ENCODE measurements around the gene CPNE7. TPM values are rescaled to one million over a fixed set of nuclear protein-coding genes. Genes with fewer than 3 reads are reported as not detected.

CPNE7 gene
- total and polyA plus RNA-seq, 2 of the 13 experiments (the other 11 are each of a cell fraction or from before 2014, with no cell fraction given): 0.59 TPM; not detected in 1

DNA sequence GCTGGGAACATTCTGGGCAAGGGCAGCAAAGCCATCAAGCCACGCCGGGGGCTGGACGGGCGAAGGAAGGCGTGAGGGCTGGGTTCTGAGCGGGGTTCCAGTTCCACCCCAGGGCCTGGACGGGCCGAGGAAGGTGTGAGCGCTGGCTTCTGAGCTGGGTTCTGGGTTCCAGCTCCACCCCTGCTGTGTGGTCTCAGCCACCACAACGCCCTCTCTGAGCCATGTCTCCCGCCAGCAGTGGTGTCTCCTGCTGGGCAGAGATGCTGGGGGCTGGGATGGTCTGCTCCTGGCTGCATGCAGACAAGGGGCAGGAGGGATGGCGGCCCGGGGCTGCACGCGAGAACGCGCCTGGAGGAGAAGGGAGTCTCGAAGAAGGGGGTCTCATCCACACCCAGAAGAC is 3.9 kb upstream of the CPNE7 start:
- ChIA-PET CTCF (ENCODE audit: low intra/inter-chr PET ratio, low total read pairs) (no interaction called here), POLR2A (interaction anchor here (1.3 to 1.7 kb wide), 4 partner anchors 8 to 64 kb away, joined by 4 to 16 read pairs (median 9); partner anchors contain the start of gene SPG7)
- H3K27ac ChIP-seq (ENCODE audit: extremely low read length, insufficient read depth, low read length): peak overlapping the region; percentile 66
- no peak overlapping the region for H2AFZ ChIP-seq (ENCODE audit: low read length)
- no peak overlapping the region for H3K4me2 ChIP-seq (ENCODE audit: low read depth, low read length)
- FAIRE-seq: no peak
- 95% methylated on average over 16 of the region's 18 CpGs for WGBS (ENCODE audit: low lambda C conversion rate)
- in situ Hi-C loops (cut with HindIII; ENCODE audit: extremely low pct_ligation_motif_present, low pct_unique_long_range_greater_than_20kb) (no loop called here), intact Hi-C loops (cut with micrococcal nuclease; ENCODE audit: unreplicated experiment) (no loop called here)
- H3K79me2 ChIP-seq (ENCODE audit: insufficient read depth, low read length): no peaks in the 10 kb centered on the region
- BruUV-seq (replicated peaks): no TSS peak
- H3K9ac ChIP-seq (ENCODE audit: insufficient read depth, low read depth, low read length): peak overlapping the region; percentile 42; the same call in 1 of the 2 replicates
- peaks cover 39% of the 10 kb centered on the region for H3K4me1 ChIP-seq (ENCODE audit: insufficient read depth, low read length)
- DNase-seq (ENCODE audit: low spot score): no peak
- H3K4me3 ChIP-seq (replicated peaks in 1 of 3; ENCODE audit: insufficient read depth in 1 of 3, low read depth in 2 of 3, low read length in 3 of 3): peak overlapping the region in 1 of 3 experiments; percentile 56; a peak in 1 of 6 replicates
- H3K9me3 ChIP-seq (ENCODE audit: low read length): no peaks in the 10 kb centered on the region
- ATAC-seq: no peak
- H3K36me3 ChIP-seq (replicated peaks in 1 of 2; ENCODE audit: control insufficient read depth in 1 of 2, insufficient read depth in 2 of 2, low read length in 2 of 2): no peaks in the 10 kb centered on the region
- H4K20me1 ChIP-seq (ENCODE audit: insufficient read depth, low read length): peaks cover under 1% of the 10 kb centered on the region; the same call in 1 of the 2 replicates
- peaks cover 4 to 21% of the 10 kb centered on the region in 2 experiments; a peak in 3 of 5 replicates for H3K27me3 ChIP-seq (ENCODE audit: control insufficient read depth in 1 of 2, insufficient read depth in 2 of 2, low read length in 2 of 2)
- no peak for TF ChIP-seq CBX1 (IDR thresholded peaks at IDR 0.05; ENCODE audit: low read depth)
- TF ChIP-seq KLF15 (CRISPR knock-in tag; IDR thresholded peaks at IDR 0.05; ENCODE audit: borderline replicate concordance): no peak
- TF ChIP-seq BORCS8-MEF2B (CRISPR knock-in tag; IDR thresholded peaks at IDR 0.05): 0 out of 2 replicates have a peak, but pooled peaks have one; percentile 11
- TF ChIP-seq NR2F2 (IDR thresholded peaks at IDR 0.05; ENCODE audit: borderline replicate concordance, low read depth): no peak
- TF ChIP-seq ZNF382 (CRISPR knock-in tag; IDR thresholded peaks at IDR 0.05; ENCODE audit: borderline replicate concordance): no peak
- no peak for TF ChIP-seq MTA3 (CRISPR knock-in tag; IDR thresholded peaks at IDR 0.05)
- TF ChIP-seq, protein P1, sequence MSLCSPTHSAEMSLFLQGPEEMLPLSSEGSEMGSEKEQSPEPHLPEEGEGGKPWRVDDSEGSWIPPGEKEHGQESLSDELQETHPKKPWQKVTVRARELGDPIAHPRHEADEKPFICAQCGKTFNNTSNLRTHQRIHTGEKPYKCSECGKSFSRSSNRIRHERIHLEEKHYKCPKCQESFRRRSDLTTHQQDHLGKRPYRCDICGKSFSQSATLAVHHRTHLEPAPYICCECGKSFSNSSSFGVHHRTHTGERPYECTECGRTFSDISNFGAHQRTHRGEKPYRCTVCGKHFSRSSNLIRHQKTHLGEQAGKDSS (CRISPR knock-in tag; IDR thresholded peaks at IDR 0.05; ENCODE audit: borderline replicate concordance, low read depth): no peak
- TF ChIP-seq RCOR2 (CRISPR knock-in tag; IDR thresholded peaks at IDR 0.05): no peak
- TF ChIP-seq ZNF33A (CRISPR knock-in tag; IDR thresholded peaks at IDR 0.05; ENCODE audit: borderline replicate concordance): no peak
- TF ChIP-seq, protein P2, sequence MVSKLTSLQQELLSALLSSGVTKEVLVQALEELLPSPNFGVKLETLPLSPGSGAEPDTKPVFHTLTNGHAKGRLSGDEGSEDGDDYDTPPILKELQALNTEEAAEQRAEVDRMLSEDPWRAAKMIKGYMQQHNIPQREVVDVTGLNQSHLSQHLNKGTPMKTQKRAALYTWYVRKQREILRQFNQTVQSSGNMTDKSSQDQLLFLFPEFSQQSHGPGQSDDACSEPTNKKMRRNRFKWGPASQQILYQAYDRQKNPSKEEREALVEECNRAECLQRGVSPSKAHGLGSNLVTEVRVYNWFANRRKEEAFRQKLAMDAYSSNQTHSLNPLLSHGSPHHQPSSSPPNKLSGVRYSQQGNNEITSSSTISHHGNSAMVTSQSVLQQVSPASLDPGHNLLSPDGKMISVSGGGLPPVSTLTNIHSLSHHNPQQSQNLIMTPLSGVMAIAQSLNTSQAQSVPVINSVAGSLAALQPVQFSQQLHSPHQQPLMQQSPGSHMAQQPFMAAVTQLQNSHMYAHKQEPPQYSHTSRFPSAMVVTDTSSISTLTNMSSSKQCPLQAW (CRISPR knock-in tag; IDR thresholded peaks at IDR 0.05): no peak
- TF ChIP-seq, protein P3, sequence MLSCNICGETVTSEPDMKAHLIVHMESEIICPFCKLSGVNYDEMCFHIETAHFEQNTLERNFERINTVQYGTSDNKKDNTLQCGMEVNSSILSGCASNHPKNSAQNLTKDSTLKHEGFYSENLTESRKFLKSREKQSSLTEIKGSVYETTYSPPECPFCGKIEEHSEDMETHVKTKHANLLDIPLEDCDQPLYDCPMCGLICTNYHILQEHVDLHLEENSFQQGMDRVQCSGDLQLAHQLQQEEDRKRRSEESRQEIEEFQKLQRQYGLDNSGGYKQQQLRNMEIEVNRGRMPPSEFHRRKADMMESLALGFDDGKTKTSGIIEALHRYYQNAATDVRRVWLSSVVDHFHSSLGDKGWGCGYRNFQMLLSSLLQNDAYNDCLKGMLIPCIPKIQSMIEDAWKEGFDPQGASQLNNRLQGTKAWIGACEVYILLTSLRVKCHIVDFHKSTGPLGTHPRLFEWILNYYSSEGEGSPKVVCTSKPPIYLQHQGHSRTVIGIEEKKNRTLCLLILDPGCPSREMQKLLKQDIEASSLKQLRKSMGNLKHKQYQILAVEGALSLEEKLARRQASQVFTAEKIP (CRISPR knock-in tag; IDR thresholded peaks at IDR 0.05; ENCODE audit: borderline replicate concordance): no peak
- TF ChIP-seq, protein P4, sequence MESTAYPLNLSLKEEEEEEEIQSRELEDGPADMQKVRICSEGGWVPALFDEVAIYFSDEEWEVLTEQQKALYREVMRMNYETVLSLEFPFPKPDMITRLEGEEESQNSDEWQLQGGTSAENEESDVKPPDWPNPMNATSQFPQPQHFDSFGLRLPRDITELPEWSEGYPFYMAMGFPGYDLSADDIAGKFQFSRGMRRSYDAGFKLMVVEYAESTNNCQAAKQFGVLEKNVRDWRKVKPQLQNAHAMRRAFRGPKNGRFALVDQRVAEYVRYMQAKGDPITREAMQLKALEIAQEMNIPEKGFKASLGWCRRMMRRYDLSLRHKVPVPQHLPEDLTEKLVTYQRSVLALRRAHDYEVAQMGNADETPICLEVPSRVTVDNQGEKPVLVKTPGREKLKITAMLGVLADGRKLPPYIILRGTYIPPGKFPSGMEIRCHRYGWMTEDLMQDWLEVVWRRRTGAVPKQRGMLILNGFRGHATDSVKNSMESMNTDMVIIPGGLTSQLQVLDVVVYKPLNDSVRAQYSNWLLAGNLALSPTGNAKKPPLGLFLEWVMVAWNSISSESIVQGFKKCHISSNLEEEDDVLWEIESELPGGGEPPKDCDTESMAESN (CRISPR knock-in tag; conservative IDR thresholded peaks at IDR 0.05): no peak
- TF ChIP-seq, protein P5, sequence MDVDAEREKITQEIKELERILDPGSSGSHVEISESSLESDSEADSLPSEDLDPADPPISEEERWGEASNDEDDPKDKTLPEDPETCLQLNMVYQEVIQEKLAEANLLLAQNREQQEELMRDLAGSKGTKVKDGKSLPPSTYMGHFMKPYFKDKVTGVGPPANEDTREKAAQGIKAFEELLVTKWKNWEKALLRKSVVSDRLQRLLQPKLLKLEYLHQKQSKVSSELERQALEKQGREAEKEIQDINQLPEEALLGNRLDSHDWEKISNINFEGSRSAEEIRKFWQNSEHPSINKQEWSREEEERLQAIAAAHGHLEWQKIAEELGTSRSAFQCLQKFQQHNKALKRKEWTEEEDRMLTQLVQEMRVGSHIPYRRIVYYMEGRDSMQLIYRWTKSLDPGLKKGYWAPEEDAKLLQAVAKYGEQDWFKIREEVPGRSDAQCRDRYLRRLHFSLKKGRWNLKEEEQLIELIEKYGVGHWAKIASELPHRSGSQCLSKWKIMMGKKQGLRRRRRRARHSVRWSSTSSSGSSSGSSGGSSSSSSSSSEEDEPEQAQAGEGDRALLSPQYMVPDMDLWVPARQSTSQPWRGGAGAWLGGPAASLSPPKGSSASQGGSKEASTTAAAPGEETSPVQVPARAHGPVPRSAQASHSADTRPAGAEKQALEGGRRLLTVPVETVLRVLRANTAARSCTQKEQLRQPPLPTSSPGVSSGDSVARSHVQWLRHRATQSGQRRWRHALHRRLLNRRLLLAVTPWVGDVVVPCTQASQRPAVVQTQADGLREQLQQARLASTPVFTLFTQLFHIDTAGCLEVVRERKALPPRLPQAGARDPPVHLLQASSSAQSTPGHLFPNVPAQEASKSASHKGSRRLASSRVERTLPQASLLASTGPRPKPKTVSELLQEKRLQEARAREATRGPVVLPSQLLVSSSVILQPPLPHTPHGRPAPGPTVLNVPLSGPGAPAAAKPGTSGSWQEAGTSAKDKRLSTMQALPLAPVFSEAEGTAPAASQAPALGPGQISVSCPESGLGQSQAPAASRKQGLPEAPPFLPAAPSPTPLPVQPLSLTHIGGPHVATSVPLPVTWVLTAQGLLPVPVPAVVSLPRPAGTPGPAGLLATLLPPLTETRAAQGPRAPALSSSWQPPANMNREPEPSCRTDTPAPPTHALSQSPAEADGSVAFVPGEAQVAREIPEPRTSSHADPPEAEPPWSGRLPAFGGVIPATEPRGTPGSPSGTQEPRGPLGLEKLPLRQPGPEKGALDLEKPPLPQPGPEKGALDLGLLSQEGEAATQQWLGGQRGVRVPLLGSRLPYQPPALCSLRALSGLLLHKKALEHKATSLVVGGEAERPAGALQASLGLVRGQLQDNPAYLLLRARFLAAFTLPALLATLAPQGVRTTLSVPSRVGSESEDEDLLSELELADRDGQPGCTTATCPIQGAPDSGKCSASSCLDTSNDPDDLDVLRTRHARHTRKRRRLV (CRISPR knock-in tag; IDR thresholded peaks at IDR 0.05): no peak

All from HepG2 (cell line).